Activated T-cell treated with anti-CD3 and anti-CD28 coated beads for 1 hour (primary cell): ENCODE measurements around the gene ACKR2.
"Not testable (repeated sequence)": the region's sequence is repeated elsewhere in the genome, so short reads cannot be mapped to it uniquely, and the experiment has no call there.

Source experiments
- DNase-seq: peaks from one replicate; pipeline ENCODE4 v3.0.0-alpha.2; 2020; ENCODE audit warnings: low read depth

Gene ACKR2

GRCh38 chr3:42855547-42856380 is 46.5 kb downstream of the ACKR2 start:
- no peak for DNase-seq

- no peak for DNase-seq
Observed at GRCh38 chr3:42856544-42856943, 47.3 kb downstream of the ACKR2 start.

- no peak for DNase-seq
Observed at GRCh38 chr3:42864321-42864950, 55.2 kb downstream of the ACKR2 start.

- no peak for DNase-seq
Observed at GRCh38 chr3:42865256-42865655, 56.0 kb downstream of the ACKR2 start.

DNA sequence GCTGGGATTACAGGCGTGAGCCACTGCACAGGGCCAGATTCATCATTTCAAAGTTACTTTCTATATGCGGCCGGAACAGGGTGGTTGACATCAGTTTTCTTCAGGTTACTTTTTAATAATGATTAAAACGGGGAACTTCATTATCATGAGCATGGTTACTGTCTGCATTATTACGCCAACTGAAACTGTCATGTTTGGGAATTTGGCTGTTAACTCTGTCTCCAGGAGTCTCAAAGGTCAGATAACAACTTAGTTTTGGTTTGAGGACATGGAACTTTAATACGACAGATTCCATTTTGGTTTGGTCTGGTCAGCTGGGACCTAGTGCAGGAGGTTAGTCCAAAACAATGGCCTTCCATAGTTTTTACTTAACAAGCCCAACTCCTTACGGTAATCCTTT is 57.9 kb downstream of the ACKR2 start:
- no peak for DNase-seq

DNA sequence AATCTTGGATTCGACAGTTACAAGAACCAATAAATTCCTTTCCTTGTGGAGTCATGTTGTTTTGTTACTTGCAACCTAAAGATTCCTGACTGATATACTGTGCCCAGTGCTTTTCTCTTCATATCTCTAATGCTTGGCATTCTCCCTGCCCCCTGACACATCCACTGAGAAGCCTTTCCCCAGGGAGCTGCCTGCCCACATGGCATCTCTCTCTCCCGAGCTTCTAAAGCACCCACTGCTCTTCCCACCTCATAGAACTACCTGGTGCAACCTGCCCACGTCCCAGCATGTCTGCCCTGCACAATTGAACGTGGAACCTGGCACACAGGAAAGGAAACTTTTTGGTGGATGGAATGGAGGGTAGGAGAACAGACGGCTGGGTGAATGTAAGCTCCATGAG is 59.6 kb downstream of the ACKR2 start:
- DNase-seq: no peak

DNA sequence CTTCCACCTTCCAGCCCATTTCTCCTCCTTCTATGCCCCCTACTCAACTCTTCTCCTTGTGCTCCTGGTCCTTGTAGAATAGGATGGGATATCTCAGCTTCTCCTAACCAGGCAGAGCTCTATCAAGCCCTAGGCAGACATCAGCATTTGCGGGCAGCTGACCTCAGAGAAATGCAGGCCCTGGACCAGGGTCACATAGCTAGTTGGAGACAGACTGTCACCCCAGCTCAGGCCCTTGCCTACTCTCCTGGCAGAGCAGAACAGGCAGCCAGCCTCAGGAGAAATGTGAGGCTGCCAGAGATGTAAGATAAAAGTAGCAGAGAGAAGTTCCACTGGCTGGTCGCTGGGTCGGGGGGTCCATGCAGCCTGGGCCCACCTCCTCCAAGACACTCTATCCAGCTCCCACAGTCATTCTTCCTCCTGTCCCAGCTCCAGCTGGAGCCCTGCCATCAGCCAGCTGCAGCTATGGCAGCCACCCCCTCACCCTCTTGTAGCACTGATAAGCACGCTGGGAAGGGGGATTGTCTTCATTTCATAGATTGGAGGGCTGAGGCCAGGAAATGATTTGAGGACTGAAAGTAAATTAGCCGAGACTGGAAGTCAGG is 62.4 kb downstream of the ACKR2 start:
- no peak for DNase-seq

GRCh38 chr3:42872718-42873117 is 63.5 kb downstream of the ACKR2 start:
- no peak for DNase-seq

DNA sequence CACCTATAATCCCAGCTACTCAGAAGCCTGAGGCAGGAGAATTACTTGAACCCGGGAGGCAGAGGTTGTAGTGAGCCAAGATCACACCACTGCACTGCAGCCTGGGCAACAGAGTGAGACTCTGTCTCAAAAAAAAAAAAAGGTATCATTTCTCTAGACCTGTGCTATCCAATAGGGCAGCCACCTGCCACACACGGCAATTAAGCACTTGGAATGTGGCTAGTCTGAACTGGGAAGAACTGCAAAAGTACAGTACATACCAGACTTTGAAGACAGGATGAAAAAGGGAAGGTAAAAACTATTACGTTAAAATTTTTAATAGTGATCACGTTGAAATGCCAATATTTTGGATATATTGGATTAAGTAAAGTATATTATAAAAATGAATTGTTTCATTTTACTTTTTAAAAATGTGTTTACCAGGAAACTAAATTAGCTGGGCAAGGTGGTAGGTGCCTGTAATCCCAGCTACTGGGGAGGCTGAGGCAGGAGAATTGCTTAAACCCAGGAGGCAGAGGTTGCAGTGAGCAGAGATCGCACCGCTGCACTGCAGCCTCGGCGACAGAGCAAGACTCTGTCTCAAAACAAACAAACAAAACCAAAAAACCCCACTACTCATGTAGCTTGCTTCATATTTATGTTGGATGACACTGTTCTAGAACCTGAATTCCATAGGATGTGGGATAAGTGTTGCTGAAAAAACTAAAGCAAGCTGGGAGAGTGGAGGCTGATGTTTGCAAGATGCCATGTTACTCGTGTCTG is 64.2 kb downstream of the ACKR2 start:
- no peak for DNase-seq

- DNase-seq: no peak
Observed at GRCh38 chr3:42874749-42875148, 65.5 kb downstream of the ACKR2 start.

DNA sequence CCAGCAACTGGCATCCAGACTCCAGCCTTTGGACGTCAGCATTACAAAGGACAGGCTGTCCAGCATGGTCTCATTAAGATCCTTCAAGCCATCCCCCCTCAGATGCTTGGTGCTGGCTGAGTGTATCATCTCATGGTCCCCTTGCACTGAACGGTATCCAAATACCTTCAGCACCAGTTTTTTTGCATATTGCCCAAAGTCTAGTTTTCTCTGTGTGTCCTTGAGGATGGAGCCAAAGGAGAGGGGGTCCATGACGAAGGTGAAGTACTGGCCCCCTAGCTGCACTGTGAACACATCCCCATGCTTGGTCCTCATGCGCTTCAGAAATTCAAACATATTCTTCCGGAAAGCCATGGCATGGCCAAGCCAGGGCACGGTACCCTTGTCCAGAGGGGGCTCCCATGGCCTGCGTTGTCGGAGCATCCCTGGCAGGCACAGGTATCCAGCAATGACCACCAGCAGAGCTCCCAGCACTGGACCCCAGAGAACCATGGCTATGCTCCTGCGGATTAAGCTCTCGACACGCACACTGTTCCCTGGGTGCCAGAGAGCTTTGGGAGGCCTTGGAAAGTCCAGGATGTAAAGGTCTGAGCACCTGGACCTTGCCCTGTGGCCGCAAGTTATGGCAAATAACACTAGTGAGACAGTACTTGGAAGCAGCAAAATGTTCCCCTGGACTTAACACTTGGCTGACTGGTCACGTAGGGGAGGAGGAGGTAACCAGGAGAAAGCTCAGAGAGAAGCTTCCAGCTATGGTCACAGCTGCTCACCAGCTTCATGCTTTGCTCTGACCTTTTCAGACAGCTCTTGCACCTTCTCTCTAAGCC is 66.3 kb downstream of the ACKR2 start, which contains the start of gene CYP8B1:
CYP8B1 (minus strand) TSS at position 555 of the 827 bp plus-strand sequence; CDS start at position 492, 63 bp downstream.
- no peak for DNase-seq

DNA sequence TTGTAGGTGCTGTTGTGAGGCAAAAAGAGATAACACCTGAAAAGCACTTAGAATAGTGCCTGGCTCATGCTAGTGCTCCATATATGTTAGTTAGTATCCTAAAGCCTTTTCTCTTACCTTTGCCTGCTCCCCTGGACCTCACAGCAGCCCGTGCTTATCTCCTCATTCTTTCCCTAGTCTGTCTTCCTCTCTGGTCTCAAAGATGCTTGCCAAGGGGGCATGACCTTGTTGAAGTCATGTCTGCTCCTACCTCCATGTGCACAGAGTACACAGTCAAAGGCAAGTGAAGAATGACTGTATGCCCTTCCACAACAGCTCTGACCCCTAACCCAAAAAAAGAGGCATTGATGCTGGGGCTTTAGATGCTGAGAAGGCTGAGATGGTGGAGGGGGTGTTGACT is 67.2 kb downstream of the ACKR2 start:
- DNase-seq: no peak

DNA sequence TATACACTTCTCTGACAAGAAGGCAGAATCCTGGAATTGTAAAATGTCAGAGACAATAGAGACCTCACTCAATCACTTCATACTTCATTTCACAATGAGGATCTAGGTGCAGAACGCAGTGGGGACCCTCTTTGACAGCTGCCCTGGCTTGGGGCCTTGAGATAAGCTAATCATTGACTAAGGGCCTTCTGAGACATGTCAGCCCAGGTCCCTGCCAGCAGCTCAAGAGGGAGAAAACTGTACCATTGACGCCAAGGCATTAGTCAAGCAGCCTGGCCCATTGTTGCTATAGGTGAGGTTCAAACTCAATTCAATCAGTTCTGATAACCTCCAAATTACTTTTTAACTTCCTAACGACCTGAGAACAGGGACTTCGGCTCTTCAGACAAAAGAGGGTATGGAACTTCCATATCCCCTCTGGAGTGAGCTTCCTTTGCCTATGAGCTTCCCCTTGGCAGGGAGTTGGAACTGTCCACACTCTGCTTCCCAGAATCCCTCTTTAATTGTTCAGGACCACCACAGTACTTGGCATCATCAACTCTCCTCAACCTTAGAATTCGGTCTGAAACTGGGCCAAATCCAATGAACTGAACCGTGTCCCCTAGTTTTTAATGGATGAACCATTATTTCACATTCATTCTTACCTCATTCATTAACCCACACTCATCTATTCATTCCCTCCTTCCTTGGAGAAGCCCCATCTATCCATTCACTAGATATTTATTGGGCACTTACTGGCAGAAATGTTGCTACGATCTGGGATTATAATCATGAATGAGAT is 67.9 kb downstream of the ACKR2 start:
- DNase-seq: no peak

- DNase-seq: no peak
Observed at GRCh38 chr3:42877881-42878280, 68.6 kb downstream of the ACKR2 start.

DNA sequence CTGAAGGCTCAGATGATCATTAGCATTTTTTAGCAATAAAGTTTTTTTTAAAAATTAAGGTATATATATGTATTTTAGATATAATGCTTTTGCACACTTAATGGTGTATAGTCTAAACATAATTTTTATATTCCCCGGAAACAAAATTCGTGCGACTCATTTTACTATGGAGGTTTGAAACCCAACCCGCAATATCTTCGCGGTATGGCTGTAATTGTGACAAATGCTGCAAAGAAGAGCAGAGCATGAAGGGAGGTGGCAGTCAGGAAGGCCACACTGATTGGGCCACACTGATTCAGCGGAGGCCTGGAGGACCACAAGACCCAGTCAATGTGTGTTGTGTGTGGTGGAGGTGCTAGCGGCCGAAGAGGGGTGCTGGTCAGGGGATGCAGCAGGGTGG is 70.9 kb downstream of the ACKR2 start:
- DNase-seq: no peak

DNA sequence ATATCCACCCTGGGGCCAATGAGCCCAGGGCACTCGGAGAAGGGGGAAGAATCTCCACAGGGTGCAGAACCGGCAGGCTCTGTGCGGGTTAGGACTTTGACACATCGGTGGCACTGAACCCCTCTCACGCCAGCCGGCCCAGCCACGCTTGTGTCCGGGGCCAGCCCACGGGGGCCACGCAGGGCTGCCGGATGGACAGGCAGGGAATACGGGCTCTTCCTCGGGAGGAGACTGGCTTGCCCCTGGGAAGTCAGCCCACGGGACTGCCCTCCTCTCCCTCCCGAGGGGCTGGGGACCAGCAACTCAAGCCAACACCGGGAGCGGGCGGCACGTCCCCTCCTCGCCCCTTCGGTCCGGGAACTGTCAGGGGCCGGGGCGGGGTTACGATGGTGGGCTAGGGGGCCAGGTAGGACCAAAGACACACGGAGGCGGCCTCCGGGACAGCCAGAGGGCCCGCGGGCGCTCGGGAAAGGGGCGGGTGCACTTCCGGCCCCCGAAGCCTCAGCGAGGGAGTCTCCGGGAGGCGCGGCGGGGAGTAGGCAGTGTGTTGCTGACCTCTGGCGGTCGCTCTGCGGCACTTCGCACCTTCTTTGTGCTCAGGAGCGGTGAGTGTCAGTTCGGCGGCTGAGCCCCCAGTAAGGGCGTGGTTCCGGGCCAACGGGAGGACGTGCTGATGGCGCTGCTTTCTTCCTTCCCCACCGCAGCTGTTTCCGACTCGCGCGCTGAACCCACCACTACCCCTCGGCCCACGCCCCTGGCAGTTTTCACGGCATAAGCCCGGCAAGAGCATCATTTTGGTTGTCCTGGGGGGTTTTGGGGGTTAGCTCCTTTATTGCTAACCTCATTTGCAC is 71.6 kb downstream of the ACKR2 start:
- DNase-seq: peak; percentile 79

GRCh38 chr3:42883251-42883930 is 74.1 kb downstream of the ACKR2 start:
- not testable (repeated sequence) for DNase-seq

GRCh38 chr3:42884324-42884723 is 75.1 kb downstream of the ACKR2 start:
- no peak for DNase-seq

DNA sequence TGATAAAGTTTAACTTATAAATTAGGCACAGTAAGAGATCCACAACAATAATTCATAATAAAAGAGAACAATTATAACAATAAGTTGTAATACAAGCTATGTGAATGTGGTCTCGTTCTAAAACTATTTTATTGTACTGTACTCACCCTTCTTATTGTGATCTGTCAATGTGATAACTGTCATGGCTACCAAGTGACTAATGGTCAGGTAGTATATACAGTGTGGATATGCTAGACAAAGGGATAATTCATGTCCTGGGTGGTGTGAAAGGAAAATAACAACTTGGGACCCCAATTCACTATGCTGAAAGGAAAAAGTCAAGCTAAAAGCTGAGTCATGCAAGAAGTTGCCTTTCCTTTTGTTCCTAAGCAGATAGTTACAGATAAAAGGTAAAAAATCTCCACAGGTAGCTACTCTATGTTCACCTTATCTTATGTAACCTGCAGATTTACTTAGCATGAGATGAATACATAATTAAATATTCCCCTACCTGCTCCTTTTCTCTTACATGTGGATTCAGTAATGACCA is 77.1 kb downstream of the ACKR2 start:
- no peak for DNase-seq
